ENCODE data around the gene TOX3.

TOX3 gene

GRCh38 chr16:52496051-52496876, 50.7 kb downstream of the TOX3 start:
- Histone ChIP-seq H3K27ac (no peak overlapping the region), H3K4me3 (no peak overlapping the region), H3K36me3 (no peaks in the 10 kb centered on the region), H3K27me3 (no peaks in the 10 kb centered on the region), H3K9me3 (no peaks in the 10 kb centered on the region), H3K4me1 (no peaks in the 10 kb centered on the region)
- intact Hi-C loops (cut with DNase I; ENCODE audit: low total_unique reads) = no loop called here
- DNase-seq = no peak
- no peak for TF ChIP-seq CTCF (IDR thresholded peaks at IDR 0.05)

GRCh38 chr16:52494621-52495020, 52.3 kb downstream of the TOX3 start:
- Histone ChIP-seq H3K9me3 (no peaks in the 10 kb centered on the region), H3K27ac (no peak overlapping the region), H3K27me3 (no peaks in the 10 kb centered on the region), H3K4me1 (no peaks in the 10 kb centered on the region), H3K36me3 (no peaks in the 10 kb centered on the region), H3K4me3 (no peak overlapping the region)
- no peak for TF ChIP-seq CTCF (IDR thresholded peaks at IDR 0.05)
- intact Hi-C loops (cut with DNase I; ENCODE audit: low total_unique reads) = no loop called here
- DNase-seq = no peak

GRCh38 chr16:52494145-52494544, 52.8 kb downstream of the TOX3 start:
- H3K4me1 ChIP-seq = no peaks in the 10 kb centered on the region
- TF ChIP-seq CTCF (IDR thresholded peaks at IDR 0.05) = no peak
- H3K27ac ChIP-seq = no peak overlapping the region
- H3K4me3 ChIP-seq = no peak overlapping the region
- no peaks in the 10 kb centered on the region for H3K36me3 ChIP-seq
- H3K9me3 ChIP-seq = no peaks in the 10 kb centered on the region
- H3K27me3 ChIP-seq = no peaks in the 10 kb centered on the region
- intact Hi-C loops (cut with DNase I; ENCODE audit: low total_unique reads) = no loop called here
- no peak for DNase-seq

- no peak overlapping the region for H3K27ac ChIP-seq
- H3K9me3 ChIP-seq = no peaks in the 10 kb centered on the region
- no peaks in the 10 kb centered on the region for H3K36me3 ChIP-seq
- no peak for DNase-seq
- H3K4me3 ChIP-seq = no peak overlapping the region
- H3K4me1 ChIP-seq = no peaks in the 10 kb centered on the region
- TF ChIP-seq CTCF (IDR thresholded peaks at IDR 0.05) = no peak
- intact Hi-C loops (cut with DNase I; ENCODE audit: low total_unique reads) = no loop called here
- H3K27me3 ChIP-seq = no peaks in the 10 kb centered on the region
These were observed 54.1 kb downstream of the TOX3 start for GRCh38 chr16:52492789-52493357.

GRCh38 chr16:52491216-52491615, 55.7 kb downstream of the TOX3 start:
- no peaks in the 10 kb centered on the region for H3K4me1 ChIP-seq
- DNase-seq = no peak

More at GRCh38 chr16:52491216-52491615, 55.7 kb downstream of the TOX3 start:
- TF ChIP-seq CTCF (IDR thresholded peaks at IDR 0.05) = no peak
- H3K36me3 ChIP-seq = no peaks in the 10 kb centered on the region
- no peak overlapping the region for H3K4me3 ChIP-seq
- H3K9me3 ChIP-seq = no peaks in the 10 kb centered on the region
- intact Hi-C loops (cut with DNase I; ENCODE audit: low total_unique reads) = no loop called here
- H3K27ac ChIP-seq = no peak overlapping the region
- no peaks in the 10 kb centered on the region for H3K27me3 ChIP-seq
